KOPT-K1 (cell line): ENCODE data around the gene SLAMF8.

Experiments used
- H3K27ac ChIP-seq: fragments of 200-600 bp; sonication (generic); 2 replicates; pipeline ENCODE4 v1.5.1; 2016; ENCODE audit warnings: antibody characterized with exemption, mild to moderate bottlenecking, low read depth, low read length; ENCODE audit not compliant: poor library complexity, severe bottlenecking
- H3K36me3 ChIP-seq: fragments of 200-600 bp; sonication (generic); 2 replicates; pipeline ENCODE4 v1.5.1; 2017; ENCODE audit warnings: antibody characterized with exemption, mild to moderate bottlenecking, low read length, moderate library complexity; ENCODE audit not compliant: insufficient read depth
- H3K9me3 ChIP-seq: fragments of 200-600 bp; sonication (generic); 2 replicates; pipeline ENCODE4 v1.5.1; 2017; ENCODE audit warnings: antibody characterized with exemption, low read length, mild to moderate bottlenecking; ENCODE audit not compliant: insufficient read depth, poor library complexity, severe bottlenecking

Gene SLAMF8

GRCh38 chr1:159800177-159800930 is 26.3 kb upstream of the SLAMF8 start:
- H3K27ac ChIP-seq: no peak overlapping the region
- H3K9me3 ChIP-seq: no peaks in the 10 kb centered on the region
- no peaks in the 10 kb centered on the region for H3K36me3 ChIP-seq

GRCh38 chr1:159802111-159802510 is 24.6 kb upstream of the SLAMF8 start, which contains the start of gene FCRL6:
Gene FCRL6 (plus strand): TSS chr1:159802360. CDS start chr1:159802425, 65 bp downstream.
- no peaks in the 10 kb centered on the region for H3K9me3 ChIP-seq

GRCh38 chr1:159803956-159804689 is 22.6 kb upstream of the SLAMF8 start:
- Histone ChIP-seq H3K36me3 (no peaks in the 10 kb centered on the region), H3K27ac (no peak overlapping the region)

More at GRCh38 chr1:159802111-159802510, 24.6 kb upstream of the SLAMF8 start, which contains the start of gene FCRL6:
- Histone ChIP-seq H3K27ac (no peak within 1 kb of the TSS), H3K36me3 (no peaks in the 10 kb centered on the region)

GRCh38 chr1:159804924-159805323 is 21.7 kb upstream of the SLAMF8 start:
- no peaks in the 10 kb centered on the region for H3K9me3 ChIP-seq
- no peak overlapping the region for H3K27ac ChIP-seq
- no peaks in the 10 kb centered on the region for H3K36me3 ChIP-seq

More at GRCh38 chr1:159803956-159804689, 22.6 kb upstream of the SLAMF8 start:
- H3K9me3 ChIP-seq: no peaks in the 10 kb centered on the region

GRCh38 chr1:159815926-159816325 is 10.7 kb upstream of the SLAMF8 start:
- Histone ChIP-seq H3K36me3 (no peaks in the 10 kb centered on the region), H3K27ac (no peak overlapping the region), H3K9me3 (no peaks in the 10 kb centered on the region)

- H3K27ac ChIP-seq: no peak overlapping the region
Observed at GRCh38 chr1:159817276-159818041, 9.2 kb upstream of the SLAMF8 start.

GRCh38 chr1:159821171-159821867 is 5.4 kb upstream of the SLAMF8 start:
- no peaks in the 10 kb centered on the region for H3K9me3 ChIP-seq
- no peak overlapping the region for H3K27ac ChIP-seq
- no peaks in the 10 kb centered on the region for H3K36me3 ChIP-seq

More at GRCh38 chr1:159817276-159818041, 9.2 kb upstream of the SLAMF8 start:
- H3K9me3 ChIP-seq: no peaks in the 10 kb centered on the region
- no peaks in the 10 kb centered on the region for H3K36me3 ChIP-seq

- H3K36me3 ChIP-seq: no peaks in the 10 kb centered on the region
- H3K27ac ChIP-seq: no peak overlapping the region
- H3K9me3 ChIP-seq: no peaks in the 10 kb centered on the region
Observed at GRCh38 chr1:159823406-159823805, 3.3 kb upstream of the SLAMF8 start.

- no peak overlapping the region for H3K27ac ChIP-seq
Observed at GRCh38 chr1:159825564-159825963, 1.1 kb upstream of the SLAMF8 start.

GRCh38 chr1:159827102-159827490 is 423 bp downstream of the SLAMF8 start:
- Histone ChIP-seq H3K9me3 (no peaks in the 10 kb centered on the region), H3K36me3 (no peaks in the 10 kb centered on the region), H3K27ac (no peak overlapping the region)

More at GRCh38 chr1:159825564-159825963, 1.1 kb upstream of the SLAMF8 start:
- H3K9me3 ChIP-seq: no peaks in the 10 kb centered on the region
- no peaks in the 10 kb centered on the region for H3K36me3 ChIP-seq

- Histone ChIP-seq H3K36me3 (no peaks in the 10 kb centered on the region), H3K9me3 (no peaks in the 10 kb centered on the region), H3K27ac (no peak overlapping the region)
Observed at GRCh38 chr1:159827549-159827948, 876 bp downstream of the SLAMF8 start.

- no peaks in the 10 kb centered on the region for H3K9me3 ChIP-seq
- H3K36me3 ChIP-seq: no peaks in the 10 kb centered on the region
- H3K27ac ChIP-seq: no peak overlapping the region
Observed at GRCh38 chr1:159828176-159828575, 1.5 kb downstream of the SLAMF8 start.

- no peaks in the 10 kb centered on the region for H3K36me3 ChIP-seq
- H3K27ac ChIP-seq: no peak overlapping the region
Observed at GRCh38 chr1:159828581-159829272, 2.1 kb downstream of the SLAMF8 start.

GRCh38 chr1:159829273-159829634 is 2.6 kb downstream of the SLAMF8 start:
- H3K9me3 ChIP-seq: no peaks in the 10 kb centered on the region
- H3K27ac ChIP-seq: no peak overlapping the region
- no peaks in the 10 kb centered on the region for H3K36me3 ChIP-seq

More at GRCh38 chr1:159828581-159829272, 2.1 kb downstream of the SLAMF8 start:
- no peaks in the 10 kb centered on the region for H3K9me3 ChIP-seq
